Stomach (tissue), 9 donors: Measurements from ENCODE around the gene YBEY. TPM values are rescaled to one million over a fixed set of nuclear protein-coding genes. Genes with fewer than 3 reads are reported as not detected.

Source experiments
- DNase-seq, 2 donors: peaks; one replicate each; pipeline versions ENCODE4 v3.0.0 to v3.0.0-alpha.2; 2013 to 2019
- H3K27ac ChIP-seq, 5 donors: fragments of 200-600 bp in 4 of 5; sonication (generic) in 4 of 5; one replicate each; pipeline ENCODE4 v1.5.1; 2013 to 2019; ENCODE audit warnings: mild to moderate bottlenecking in 1 of 5, moderate library complexity in 1 of 5
- H3K27me3 ChIP-seq, 3 donors: fragments of 200-600 bp; sonication (generic); one replicate each; pipeline ENCODE4 v1.5.1; 2017 to 2019; ENCODE audit warnings: mixed run types in 1 of 3
- H3K36me3 ChIP-seq, 4 donors: fragments of 200-600 bp; sonication (generic); 1 replicate in 3 of 4; 2 replicates in 1 of 4; pipeline ENCODE4 v1.5.1; 2016 to 2019
- H3K4me1 ChIP-seq, 4 donors: fragments of 200-600 bp; sonication (generic); one replicate each; pipeline ENCODE4 v1.5.1; 2016 to 2019
- H3K4me3 ChIP-seq, 4 donors: fragments of 200-600 bp; sonication (generic) in 3 of 4; one replicate each; pipeline ENCODE4 v1.5.1; 2016 to 2019; ENCODE audit warnings: mild to moderate bottlenecking in 1 of 4
- H3K9me3 ChIP-seq, 4 donors: fragments of 200-600 bp; sonication (generic); one replicate each; pipeline ENCODE4 v1.5.1; 2016 to 2019
- EP300 ChIP-seq: sonication (generic); formaldehyde crosslinking; IDR thresholded peaks from one replicate; pipeline ENCODE4 v1.6.1; 2017; ENCODE audit warnings: antibody characterized with exemption
- POLR2A ChIP-seq, 4 donors: fragments of 450-650 bp; IDR thresholded peaks; one replicate each; pipeline ENCODE4 v1.6.1; 2016; ENCODE audit warnings: antibody characterized with exemption in 4 of 4, control low read depth in 2 of 4, mild to moderate bottlenecking in 1 of 4, moderate library complexity in 1 of 4
- POLR2AphosphoS5 ChIP-seq, 3 donors: sonication (generic); formaldehyde crosslinking; IDR thresholded peaks; one replicate each; pipeline ENCODE4 v1.6.1; 2016; ENCODE audit warnings: antibody characterized with exemption in 3 of 3
- WGBS, 5 donors: extraction: QIAGEN DNeasy Blood & Tissue Kit in 3 of 5; methylation state at CpG; one replicate each; pipeline versions ENCODE4 v1.1.5 to v1.1.7; 2013 to 2018; 5-methylcytosine and 5-hydroxymethylcytosine counted together
- intact Hi-C: fragments of 100-400 bp; cut with DNase I; formaldehyde crosslinking; loops from one replicate; pipeline ENCODE4 v1.15.1; 2023; ENCODE audit warnings: low total_unique reads
- polyA plus RNA-seq, 3 donors: library from polyadenylated mRNA; stranded (reverse); fragments of 200-250 nt; gene quantifications; one replicate each; pipeline ENCODE4 v1.2.3, GENCODE V29; 2013
- total RNA-seq, 5 donors: library from RNA; depleted of rRNA; stranded (reverse); fragments of >200 nt; gene quantifications; one replicate each; pipeline versions ENCODE4 v1.1.0 to v1.2.3, GENCODE V29; 2014 to 2016
- TF ChIP-seq, protein P1 (sequence below), 7 experiments: fragments of 450-650 bp in 4 of 7; fragments of 200-600 bp in 3 of 7; sonication (generic) in 3 of 7; IDR thresholded peaks; one replicate each; pipeline ENCODE4 v1.5.1; 2016 to 2019; ENCODE audit warnings: antibody characterized with exemption in 7 of 7, control low read depth in 2 of 7, mild to moderate bottlenecking in 1 of 7
- donor health status: healthy with polysubstance abuse.
- donor health status: Bipolar disorder and iron deficiency.
- donor health status: healthy.

Gene YBEY
- total and polyA plus RNA-seq, 8 donors, result 1.0 to 22.0 (median 12.9) TPM

DNA sequence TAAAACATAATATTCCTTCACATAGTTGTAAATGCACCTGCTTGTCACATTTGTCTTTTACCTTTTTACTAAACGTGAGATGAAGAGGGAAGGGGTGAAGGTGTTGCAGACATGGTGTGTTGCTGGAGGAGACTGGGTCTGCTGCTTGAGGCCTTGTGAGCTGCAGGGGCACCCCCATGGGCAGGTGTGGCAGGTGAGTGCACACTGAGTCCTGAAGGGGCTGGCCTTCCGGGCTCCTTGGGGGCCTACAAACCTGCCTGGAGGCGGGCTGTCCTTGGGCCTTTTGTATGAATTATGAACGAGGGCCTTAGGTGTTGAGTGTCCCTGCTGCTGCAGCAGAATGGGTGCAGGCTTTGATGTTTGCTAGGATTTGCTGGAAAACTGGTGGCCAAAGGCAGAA lies 41.6 kb downstream of the YBEY start:
- intact Hi-C loops, result no loop called here
- H3K27me3 ChIP-seq, result no peaks in the 10 kb centered on the region
- peaks cover 12 to 28% (median 24%) of the 10 kb centered on the region in 4 donors for H3K4me1 ChIP-seq
- no peaks in the 10 kb centered on the region for H3K9me3 ChIP-seq
- TF ChIP-seq POLR2A (IDR thresholded peaks at IDR 0.05) (no peak), POLR2AphosphoS5 (IDR thresholded peaks at IDR 0.05) (no peak), EP300 (no peak)
- TF ChIP-seq, protein P1, sequence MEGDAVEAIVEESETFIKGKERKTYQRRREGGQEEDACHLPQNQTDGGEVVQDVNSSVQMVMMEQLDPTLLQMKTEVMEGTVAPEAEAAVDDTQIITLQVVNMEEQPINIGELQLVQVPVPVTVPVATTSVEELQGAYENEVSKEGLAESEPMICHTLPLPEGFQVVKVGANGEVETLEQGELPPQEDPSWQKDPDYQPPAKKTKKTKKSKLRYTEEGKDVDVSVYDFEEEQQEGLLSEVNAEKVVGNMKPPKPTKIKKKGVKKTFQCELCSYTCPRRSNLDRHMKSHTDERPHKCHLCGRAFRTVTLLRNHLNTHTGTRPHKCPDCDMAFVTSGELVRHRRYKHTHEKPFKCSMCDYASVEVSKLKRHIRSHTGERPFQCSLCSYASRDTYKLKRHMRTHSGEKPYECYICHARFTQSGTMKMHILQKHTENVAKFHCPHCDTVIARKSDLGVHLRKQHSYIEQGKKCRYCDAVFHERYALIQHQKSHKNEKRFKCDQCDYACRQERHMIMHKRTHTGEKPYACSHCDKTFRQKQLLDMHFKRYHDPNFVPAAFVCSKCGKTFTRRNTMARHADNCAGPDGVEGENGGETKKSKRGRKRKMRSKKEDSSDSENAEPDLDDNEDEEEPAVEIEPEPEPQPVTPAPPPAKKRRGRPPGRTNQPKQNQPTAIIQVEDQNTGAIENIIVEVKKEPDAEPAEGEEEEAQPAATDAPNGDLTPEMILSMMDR (IDR thresholded peaks at IDR 0.05), result no peak
- no peak overlapping the region for H3K27ac ChIP-seq
- H3K4me3 ChIP-seq, result no peak overlapping the region
- peaks cover 8 to 51% (median 46%) of the 10 kb centered on the region in 4 donors for H3K36me3 ChIP-seq
- DNase-seq, result no peak
- WGBS, 5 donors, result 71 to 94% (median 87%) methylated on average over 4 of the region's 4 CpGs

DNA sequence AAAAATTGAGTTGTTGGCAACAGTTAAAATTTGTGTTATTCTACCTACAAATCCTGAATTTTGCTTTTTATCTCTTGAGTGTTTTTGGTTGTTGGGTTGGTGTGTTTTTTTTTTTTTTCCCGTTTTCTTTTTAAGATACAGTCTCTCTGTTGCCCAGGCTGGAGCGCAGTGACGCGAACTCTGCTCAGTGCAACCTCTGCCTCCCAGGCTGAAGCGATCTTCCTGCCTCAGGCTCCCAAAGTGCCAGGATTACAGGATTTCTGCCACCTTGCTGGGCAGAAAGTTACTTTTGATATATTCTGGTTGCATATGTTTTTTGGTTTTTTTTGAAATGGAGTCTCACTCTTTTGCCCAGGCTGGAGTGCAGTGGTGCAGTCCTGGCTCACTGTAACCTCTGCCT lies 42.0 kb downstream of the YBEY start:
- DNase-seq, result no peak
- Histone ChIP-seq H3K27ac (no peak overlapping the region), H3K36me3 (peaks cover 8 to 55% (median 47%) of the 10 kb centered on the region in 4 donors), H3K4me1 (peaks cover 7 to 24% (median 19%) of the 10 kb centered on the region in 4 donors), H3K9me3 (no peaks in the 10 kb centered on the region), H3K27me3 (no peaks in the 10 kb centered on the region), H3K4me3 (no peak overlapping the region)
- TF ChIP-seq, protein P1 (IDR thresholded peaks at IDR 0.05), result no peak
- TF ChIP-seq POLR2AphosphoS5 (IDR thresholded peaks at IDR 0.05) (no peak), POLR2A (IDR thresholded peaks at IDR 0.05) (no peak), EP300 (no peak)
- intact Hi-C loops, result no loop called here
- 77 to 85% (median 79%) methylated on average over 5 of the region's 5 CpGs for WGBS, 5 donors

DNA sequence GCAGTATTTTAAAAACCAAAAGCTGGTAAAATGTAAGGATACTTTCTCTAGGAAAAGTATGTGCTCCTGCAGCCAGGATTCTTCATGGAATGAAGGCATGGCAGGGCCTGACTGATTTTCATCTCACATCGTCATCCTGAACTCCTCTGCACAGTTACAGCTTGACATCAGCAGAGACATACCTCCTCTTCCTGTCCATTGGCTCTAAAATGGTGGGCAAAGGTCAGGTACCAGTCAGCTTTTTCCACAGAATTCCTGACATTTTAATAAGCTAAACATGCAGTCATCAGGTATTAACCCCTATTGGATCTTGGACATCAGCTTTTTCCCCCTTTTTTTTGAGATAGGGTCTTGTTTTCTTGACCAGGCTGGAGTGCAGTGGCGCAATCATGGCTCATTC lies 43.7 kb downstream of the YBEY start:
- Histone ChIP-seq H3K36me3 (peaks cover 8 to 66% (median 57%) of the 10 kb centered on the region in 4 donors), H3K4me3 (no peak overlapping the region), H3K4me1 (peaks cover 6 to 16% (median 16%) of the 10 kb centered on the region in 4 donors), H3K27ac (no peak overlapping the region), H3K27me3 (no peaks in the 10 kb centered on the region), H3K9me3 (no peaks in the 10 kb centered on the region)
- intact Hi-C loops, result loop anchor here (10.0 kb wide), 1 partner anchor 65 kb away; no protein-coding TSS in a partner anchor
- TF ChIP-seq POLR2AphosphoS5 (IDR thresholded peaks at IDR 0.05) (no peak), POLR2A (IDR thresholded peaks at IDR 0.05) (no peak), EP300 (no peak)
- TF ChIP-seq, protein P1 (IDR thresholded peaks at IDR 0.05), result no peak
- DNase-seq, result no peak
- WGBS, 5 donors, result 89 to 100% (median 93%) methylated on average over 2 of the region's 2 CpGs

DNA sequence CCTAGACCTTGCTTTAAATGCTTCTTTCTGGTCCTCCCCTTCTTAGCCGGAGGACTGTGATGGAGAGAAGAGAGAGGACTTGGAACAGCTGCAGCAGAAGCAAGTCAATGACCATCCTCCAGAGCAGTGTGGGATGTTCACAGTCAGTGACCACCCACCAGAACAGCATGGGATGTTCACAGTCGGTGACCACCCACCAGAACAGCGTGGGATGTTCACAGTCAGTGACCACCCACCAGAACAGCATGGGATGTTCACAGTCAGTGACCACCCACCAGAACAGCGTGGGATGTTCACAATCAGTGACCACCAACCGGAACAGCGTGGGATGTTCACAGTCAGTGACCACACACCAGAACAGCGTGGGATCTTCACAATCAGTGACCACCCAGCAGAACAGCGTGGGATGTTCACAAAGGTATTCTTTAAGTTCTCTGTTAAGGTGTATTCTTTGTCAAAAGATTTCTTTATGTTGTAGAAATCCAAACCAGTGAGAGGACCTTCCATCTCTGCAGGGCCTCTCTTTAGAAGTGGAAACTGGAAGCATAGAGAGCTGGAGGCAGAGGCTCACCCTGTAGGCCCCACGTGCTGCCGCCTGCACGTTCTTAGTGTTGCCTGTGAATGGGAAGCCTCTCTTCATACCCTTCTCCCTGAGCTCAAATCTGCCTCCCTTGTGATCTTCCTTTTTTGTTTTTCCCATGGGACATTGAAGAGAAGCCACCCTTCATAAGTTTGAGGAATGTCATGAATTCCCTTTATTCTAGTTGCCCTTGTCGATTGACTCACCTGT lies 48.4 kb downstream of the YBEY start:
- intact Hi-C loops, result loop anchor here (10.0 kb wide), 1 partner anchor 60 kb away; no protein-coding TSS in a partner anchor

More for the DNA sequence above, 48.4 kb downstream of the YBEY start:
- Histone ChIP-seq H3K4me1 (no peaks in the 10 kb centered on the region), H3K27me3 (no peaks in the 10 kb centered on the region), H3K27ac (no peak overlapping the region), H3K4me3 (no peak overlapping the region), H3K36me3 (peaks cover 29 to 91% (median 82%) of the 10 kb centered on the region in 4 donors), H3K9me3 (no peaks in the 10 kb centered on the region)
- WGBS, 5 donors, result 94 to 96% (median 95%) methylated on average over 11 to 12 of the region's 12 CpGs
- no peak for DNase-seq
- TF ChIP-seq EP300, result no peak
- TF ChIP-seq, protein P1 (IDR thresholded peaks at IDR 0.05), result no peak
- no peak for TF ChIP-seq POLR2AphosphoS5 (IDR thresholded peaks at IDR 0.05)
- TF ChIP-seq POLR2A (IDR thresholded peaks at IDR 0.05), result no peak
